ENCODE data around the gene SPRED3.

SPRED3 gene

GRCh38 chr19:38371081-38371480 lies 17.4 kb upstream of the SPRED3 start:
- no peak for DNase-seq (ENCODE audit: low read depth)

DNA sequence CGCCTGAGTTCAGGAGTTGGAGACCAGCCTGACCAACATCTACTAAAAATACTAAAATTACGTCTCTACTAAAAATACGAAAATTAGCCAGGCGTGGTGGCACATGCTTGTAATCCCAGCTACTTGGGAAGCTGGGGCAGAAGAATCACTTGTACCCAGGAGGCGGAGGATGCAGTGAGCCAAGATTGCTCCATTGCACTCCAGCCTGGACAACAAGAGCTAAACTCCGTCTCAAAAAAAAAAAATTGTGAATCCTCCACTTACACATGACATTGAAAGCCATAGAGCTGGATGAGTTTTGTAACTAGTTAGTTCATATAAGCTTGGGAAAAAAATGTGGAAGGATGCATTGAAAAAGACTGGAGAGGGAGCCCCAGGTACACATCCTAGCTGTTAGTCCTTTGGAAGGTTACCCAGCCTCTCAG lies 14.6 kb upstream of the SPRED3 start:
- no peak for DNase-seq (ENCODE audit: low read depth)

DNA sequence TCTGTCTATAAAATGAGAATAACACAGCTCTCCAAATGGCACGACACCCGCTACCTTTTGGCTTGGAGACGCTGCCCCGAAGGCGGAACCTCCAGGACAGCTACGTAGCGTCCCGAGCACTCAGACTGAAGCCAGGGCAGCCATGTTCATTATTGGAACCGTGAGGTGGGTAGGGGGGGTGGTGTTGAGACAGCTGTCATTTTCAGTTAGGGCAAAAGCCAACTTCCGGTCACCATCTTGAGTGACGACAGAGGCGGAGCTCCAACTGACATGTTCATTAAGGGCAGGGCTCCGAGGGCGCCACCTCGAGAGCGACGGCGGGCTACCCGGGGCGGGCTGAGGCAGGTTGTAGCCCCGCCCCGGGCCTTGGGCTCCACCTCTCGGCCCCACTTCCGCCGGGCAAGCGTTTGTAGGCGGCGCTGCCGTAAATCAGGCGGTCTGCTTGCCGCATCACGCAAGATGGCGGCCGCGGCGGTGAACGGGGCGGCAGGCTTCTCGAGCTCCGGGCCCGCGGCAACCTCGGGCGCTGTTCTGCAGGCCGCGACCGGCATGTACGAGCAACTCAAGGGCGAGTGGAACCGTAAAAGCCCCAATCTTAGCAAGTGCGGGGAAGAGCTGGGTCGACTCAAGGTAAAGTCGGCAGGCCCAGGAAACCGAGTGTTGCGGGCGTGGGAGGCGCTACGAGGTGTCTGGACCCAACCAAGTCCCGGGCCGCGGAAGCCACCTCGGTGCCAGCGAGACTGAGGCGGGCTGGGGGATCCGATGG lies 14.0 kb upstream of the SPRED3 start, which contains the start of gene PSMD8:
Gene PSMD8 (plus strand): TSS at position 240 of the 766 bp plus-strand sequence. CDS start 31 bp downstream, at position 271.
- peak; percentile 94 for DNase-seq (ENCODE audit: low read depth)

DNA sequence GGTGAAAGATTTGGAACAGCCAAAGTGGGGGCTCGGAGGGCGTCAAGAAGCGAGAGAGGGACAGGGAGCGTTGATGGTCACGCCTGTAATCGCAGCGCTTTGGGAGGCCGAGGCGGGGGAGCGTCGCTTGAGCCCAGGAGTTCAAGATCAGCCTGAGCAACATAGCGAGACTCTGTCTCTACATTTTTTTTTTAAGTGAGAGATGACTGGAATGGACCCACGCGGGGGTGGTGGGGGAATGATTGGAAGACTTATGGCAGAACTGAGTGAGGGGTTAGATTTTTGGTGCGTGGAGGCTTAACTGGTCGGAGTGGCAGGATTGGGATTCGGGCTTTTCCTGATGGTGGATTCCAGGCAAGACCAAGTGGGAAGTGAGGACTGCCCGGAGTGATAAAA lies 13.4 kb upstream of the SPRED3 start:
- DNase-seq (ENCODE audit: low read depth): no peak

GRCh38 chr19:38375748-38376147 lies 12.7 kb upstream of the SPRED3 start:
- DNase-seq (ENCODE audit: low read depth): no peak

DNA sequence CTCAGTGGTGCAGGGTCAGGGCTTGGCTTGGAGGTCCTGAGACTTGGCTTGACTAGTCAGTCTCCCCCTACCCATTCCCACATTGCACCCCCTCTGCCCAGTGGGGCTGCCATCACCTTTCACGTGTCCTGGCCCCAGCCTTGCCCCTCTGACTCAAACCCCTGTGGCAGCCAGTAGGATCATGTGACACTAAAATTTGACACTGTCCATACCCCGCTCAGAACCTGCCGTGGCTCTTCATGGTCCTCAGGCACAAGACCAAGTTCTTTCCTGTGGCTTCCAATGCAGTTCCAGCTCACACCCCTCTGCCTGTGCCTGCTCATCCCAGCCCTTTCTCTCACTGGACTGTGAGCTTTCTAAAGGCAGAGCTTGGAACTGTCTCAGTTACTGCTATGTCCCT lies 11.9 kb upstream of the SPRED3 start:
- no peak for DNase-seq (ENCODE audit: low read depth)

DNA sequence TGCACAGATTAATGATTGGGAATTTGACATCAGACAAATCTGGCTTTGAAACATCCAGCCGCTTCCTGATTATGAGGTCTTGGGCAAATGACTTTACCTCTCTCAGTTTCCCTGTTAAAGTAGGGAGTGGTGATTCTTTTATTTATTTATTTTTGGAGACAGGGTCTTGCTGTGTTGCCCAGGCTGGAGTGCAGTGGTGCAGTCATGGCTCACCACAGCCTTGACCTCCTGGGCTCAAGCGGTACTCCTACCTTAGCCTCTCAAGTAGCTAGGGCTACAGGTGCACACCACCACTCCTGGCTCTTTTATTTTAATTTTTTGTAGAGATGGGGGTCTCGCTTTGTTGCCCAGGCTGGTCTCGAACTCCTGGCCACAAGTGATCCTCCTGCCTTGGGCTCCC lies 11.4 kb upstream of the SPRED3 start:
- DNase-seq (ENCODE audit: low read depth): no peak

GRCh38 chr19:38378866-38379265 lies 9.6 kb upstream of the SPRED3 start:
- DNase-seq (ENCODE audit: low read depth): no peak

DNA sequence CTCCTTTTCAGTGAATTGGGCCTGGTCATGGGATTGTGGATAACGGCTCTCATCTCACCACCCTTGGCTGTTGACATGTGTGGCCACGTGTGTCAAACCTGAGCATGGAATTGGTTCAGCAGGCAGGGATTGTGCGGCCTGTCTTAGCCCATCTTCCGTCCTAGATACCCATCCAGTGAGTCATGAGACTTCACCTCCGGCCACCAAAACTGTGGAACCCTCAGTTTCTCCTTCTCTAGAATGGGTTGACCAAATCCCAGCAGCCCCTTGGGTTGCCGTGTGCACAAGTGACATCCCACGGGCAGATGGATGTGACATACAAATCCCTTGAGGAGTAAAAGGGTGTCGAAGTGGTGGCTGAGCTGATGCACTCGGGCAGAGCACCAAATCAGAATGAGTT lies 7.4 kb upstream of the SPRED3 start:
- DNase-seq (ENCODE audit: low read depth): no peak

DNA sequence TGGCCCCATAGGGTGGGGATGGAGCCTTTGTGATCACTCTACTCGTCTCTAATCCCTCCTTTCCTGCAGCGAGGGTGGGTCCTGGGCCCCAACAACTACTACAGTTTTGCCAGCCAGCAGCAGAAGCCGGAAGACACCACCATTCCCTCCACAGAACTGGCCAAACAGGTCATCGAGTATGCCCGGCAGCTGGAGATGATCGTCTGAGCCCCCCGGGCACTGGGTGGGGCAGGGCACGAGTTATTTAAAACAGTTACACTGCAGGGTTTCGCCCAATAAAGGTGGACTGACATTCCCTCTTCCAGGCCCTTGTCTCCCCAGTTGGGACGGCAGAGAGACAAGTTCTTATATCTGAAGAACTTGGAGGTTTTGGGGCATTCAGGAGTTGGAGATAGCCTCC lies 5.3 kb upstream of the SPRED3 start:
- no peak for DNase-seq (ENCODE audit: low read depth)

DNA sequence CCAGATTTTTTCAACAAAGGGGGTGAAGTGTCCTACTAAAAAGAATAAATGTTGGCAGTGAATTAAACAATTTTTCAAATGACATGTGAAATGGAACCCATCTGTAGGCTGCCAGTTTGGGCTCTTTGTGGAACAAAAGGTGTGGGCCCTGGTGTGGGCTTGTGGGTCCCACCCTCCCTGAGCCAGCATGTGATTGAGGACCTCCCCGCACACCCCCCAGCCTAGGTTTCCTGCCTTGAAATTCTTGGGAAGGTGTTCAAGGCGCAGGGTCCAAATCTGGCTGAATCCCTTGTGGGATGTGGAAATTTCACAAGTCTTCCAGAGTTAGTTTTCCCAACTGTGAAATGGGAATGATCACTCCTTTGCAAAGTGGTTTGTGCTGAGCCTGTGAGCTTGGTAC lies 4.8 kb upstream of the SPRED3 start:
- DNase-seq (ENCODE audit: low read depth): no peak

GRCh38 chr19:38384209-38385027 lies 4.1 kb upstream of the SPRED3 start:
- DNase-seq (ENCODE audit: low read depth): no peak

GRCh38 chr19:38385057-38385803 lies 3.3 kb upstream of the SPRED3 start:
- DNase-seq (ENCODE audit: low read depth): no peak

- DNase-seq (ENCODE audit: low read depth): no peak
These were observed 2.7 kb upstream of the SPRED3 start for GRCh38 chr19:38385804-38386257.

DNA sequence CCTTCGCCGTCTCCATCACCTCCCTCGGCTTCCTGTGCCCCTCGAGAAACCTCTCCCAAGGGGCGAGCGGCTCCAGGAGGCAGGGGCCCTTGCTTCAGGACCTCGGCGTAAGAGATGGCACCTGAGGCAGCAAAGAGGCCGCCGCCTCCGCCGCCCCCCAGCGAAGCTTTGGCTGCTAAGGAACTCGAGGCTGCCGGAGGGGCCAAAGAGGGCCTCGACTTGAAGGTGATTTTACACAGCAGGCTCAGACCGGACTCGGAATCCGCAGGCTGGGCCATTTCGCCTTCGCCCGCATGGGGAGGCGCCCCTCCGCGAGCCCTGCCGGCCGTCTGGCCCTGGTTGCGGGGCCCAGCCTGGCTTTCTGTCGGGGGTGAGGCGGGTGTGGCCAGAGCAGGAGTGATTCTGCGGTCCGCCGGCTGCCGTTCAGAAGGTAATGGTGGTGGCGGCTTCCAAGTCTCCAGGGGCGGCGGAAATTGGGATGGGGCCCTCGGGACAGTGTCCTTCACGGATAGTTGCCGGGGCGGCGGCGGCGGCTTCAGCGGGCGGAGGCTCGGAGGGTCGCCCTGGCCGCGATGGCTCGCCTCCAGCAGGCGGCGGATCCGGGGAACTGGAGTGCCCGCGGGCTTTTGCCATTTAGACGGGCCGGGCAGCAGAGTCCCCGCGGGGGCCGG lies 2.1 kb upstream of the SPRED3 start:
- no peak for DNase-seq (ENCODE audit: low read depth)

DNA sequence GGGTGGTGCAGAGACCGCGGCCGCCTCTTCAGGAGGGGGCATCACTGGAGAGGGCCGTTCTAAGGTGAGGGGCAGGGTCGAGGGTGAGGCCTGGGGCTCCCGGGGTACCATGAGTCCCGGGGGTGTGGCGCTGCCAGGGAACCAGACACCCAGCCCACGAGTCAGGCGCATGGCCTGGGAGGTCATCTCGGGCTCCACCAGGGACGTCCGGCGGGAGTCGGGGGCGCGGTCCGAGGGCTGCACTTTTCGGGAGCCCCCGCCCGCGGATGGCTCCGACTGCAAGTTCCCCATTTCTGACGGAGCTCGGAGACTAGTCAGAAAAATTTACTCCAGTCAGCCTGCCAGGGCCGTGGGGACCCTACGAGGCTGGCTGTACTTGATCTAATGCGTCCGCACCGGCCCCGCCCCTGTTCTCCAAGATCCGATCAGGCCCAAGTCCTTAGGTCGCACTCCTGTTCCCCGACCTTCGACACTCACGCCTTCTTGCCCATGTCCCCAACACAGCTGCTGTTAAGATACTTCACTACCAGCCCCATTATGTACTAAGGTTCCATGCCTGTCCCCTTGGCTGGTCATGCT lies 1.4 kb upstream of the SPRED3 start:
- no peak for DNase-seq (ENCODE audit: low read depth)

DNA sequence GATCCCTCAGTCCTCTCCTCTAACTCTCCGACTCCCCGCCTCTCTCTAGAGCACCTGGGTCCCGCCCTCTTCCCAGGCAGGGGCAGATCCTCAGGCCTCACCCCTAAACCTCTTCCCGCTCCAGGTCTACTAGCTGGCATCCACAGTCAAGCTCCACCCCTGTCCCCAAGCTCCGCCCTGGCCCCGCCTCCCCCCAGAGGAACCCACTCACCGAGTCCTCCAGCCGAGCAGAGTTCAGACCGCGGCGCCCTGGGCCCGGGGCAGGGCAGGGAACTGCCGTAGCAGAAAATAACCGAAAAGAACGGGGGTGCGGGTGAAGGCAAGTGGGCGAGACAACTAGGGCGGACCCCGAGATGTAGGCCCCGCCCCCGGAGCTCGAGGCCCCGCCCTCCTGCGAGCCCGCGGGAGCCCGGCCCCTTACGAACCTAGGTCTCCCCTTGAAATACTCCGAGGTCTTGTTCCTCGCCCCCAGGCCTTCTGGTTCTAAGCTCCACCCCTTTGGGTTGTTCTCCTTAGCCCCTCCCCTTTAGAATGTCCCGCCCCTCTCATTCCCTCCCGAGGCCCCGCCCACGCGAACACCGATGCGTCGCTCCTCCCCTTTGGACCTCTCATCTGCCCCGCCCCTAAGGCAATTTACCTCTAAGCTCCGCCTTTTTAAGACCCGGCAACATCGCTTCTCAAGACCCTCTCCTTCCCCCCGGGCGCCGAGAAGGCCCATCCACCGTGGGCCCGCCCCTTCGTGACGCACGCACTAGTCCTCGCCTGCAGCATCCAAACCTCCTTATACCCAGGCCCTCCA lies 748 bp upstream of the SPRED3 start, which contains the start of gene GGN:
Gene GGN (minus strand): TSS at position 485 of the 799 bp plus-strand sequence. CDS start 773 bp downstream, outside the sequence.
- peak; percentile 53 for DNase-seq (ENCODE audit: low read depth)

DNA sequence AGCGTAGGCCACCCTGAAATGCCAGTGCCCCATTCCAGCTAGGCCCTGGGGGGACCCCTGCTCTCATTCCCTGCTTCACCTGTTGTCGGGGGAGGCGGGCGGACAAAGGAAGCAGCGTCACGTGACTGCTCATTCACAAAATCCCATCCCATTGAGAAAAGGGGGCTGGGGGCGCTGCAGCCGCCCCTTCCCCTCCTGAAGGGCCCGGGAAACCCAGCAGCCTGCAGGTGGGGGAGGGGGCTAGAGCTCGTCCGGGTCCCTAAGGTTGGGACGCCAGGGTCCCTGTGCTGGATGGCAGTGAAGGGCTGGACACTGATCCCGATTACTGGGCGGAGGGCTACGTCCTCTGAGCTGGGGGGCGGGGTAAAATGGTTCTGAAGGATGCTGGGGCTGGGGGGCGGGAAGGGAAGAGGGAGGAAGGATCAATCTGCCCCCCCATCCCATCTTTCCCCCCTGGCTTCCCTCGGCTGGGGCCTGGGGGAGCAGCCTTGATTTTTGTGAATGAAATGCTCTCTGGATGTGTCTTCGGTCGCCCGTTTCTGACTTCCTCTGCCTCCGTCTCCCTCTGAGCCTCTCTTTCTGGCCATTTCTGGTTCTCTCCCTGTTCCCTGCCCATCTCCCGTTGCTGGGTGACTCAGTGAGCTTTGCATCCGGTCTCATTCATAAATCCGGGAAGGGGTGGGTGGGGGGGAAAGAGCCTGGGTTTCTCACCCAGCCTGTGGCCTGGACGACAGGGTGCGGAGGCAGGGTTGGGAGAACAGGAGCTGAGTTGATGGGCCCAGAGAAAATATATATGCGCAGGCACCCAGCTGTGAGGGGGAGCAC lies 816 bp downstream of the SPRED3 start:
- DNase-seq (ENCODE audit: low read depth): no peak

Measured in stimulated activated CD8-positive, alpha-beta memory T cell treated with anti-CD3 and anti-CD28 coated beads, Interleukin-15, amount 100 ng/mL, for 24 hours (primary cell).